RPMI8226 (cell line): Measurements from ENCODE around the gene TACC3.
A peak's percentile ranks its signal among the peaks of the same experiment; 100 is the strongest.

Experiments
- DNase-seq: peaks from one replicate; pipeline ENCODE4 v3.0.0-alpha.2; 2015

The TACC3 gene

DNA sequence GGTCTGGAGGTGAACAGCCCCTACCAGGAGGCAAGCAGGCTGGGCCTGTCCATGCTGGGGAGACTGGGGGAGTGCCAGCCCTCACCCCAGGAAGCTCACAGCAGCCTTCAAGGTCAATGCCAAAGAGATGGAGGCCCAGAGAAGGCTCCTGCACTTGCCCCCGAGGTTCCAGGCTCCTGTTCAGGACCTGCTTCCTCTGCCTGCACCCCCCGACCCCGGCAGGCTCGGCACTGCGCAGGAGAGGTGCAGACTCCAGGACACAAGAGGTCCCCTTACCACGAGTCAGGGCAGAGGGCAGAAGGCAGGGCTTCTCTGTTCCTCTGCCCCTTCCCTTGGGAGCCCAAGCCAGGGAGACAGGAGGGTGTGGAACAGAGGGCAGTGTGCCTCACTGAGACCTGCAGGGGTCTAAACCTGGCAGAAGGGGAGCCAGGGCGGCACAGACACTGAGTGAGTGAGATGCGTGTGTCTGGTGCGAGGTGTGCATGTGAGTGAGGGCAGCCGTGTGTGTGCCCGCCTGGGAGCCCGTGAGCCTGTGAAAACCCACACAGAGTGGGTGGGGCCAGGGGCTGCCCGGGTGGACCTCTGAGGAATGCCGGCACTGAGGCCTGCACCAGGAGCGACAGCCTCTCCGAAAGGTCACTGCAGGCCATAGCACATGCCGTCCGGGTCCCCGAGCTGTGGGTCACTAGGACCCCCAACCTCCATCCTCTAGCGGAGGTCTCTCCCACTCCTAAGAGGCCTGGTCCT, 41.1 kb downstream of the TACC3 start:
- no peak for DNase-seq

DNA sequence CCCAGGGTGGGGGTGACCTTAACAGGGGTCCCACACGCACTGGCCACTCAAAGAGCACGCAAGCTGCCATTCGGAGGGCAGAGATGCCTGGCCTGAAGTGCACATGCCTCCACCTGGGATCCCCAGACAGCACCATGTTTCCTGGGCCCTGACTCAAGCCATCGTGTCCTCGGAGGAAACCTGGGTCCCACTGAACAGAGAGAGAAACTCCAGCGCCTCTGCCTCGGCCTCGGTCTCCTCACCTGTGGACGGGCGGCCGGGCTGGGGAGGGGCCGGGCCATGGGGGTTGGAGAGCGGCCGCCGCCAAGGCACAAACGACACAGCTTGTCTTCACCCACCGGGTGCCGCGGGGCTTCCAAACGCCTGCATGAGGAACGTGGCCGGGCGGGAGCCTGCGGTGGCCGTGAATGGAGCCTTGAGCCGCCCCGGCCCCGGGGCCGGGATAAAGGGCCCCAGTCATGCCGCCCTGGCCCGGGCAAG, 41.8 kb downstream of the TACC3 start:
- no peak for DNase-seq

DNA sequence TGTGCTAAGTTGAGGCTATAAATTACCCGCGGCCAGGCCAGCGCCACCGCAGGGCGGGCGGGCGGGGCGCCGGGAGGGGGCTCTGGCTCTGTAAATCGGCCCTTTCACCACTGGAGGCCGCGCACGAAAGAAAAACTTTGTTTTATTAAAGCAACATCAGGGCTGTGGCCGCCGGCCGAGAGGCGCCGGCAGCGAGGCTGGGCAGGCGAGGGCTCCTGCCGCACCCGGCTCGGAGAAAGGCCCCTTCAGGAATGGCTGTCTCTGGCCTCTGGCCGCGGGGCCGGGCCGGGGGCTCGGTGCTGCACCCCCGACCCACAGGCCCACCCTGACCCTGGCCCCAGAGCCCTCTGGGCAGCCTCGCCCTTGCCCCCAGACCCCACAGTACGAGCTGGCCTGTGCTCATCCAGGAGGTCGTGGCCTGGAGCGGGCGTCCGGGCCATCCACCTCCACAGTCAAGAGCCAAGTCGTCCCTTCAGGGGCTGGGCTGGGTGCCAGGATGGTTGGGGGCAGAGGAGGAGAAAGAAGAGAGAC, 42.3 kb downstream of the TACC3 start:
- peak; percentile 68 for DNase-seq

DNA sequence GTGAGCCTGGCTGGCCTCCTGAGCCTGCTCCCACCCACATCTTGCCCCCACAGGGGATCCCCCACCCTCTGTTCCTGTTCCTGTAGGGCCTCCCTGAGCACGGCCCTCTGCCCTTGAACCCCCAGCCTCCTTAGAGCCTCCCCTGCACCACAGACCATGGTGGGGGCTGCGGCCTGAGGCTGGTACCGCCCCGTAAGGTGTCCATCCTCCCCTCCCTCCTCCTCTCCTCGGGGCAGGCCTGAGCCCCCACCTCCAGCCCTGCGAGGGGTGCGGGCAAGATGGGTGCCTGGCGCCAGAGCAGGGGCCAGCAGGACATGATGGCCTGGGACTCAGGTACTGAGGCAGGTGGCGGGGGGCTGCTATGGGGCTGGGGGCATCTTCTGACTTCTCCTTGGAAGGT, 43.3 kb downstream of the TACC3 start:
- DNase-seq = no peak

DNA sequence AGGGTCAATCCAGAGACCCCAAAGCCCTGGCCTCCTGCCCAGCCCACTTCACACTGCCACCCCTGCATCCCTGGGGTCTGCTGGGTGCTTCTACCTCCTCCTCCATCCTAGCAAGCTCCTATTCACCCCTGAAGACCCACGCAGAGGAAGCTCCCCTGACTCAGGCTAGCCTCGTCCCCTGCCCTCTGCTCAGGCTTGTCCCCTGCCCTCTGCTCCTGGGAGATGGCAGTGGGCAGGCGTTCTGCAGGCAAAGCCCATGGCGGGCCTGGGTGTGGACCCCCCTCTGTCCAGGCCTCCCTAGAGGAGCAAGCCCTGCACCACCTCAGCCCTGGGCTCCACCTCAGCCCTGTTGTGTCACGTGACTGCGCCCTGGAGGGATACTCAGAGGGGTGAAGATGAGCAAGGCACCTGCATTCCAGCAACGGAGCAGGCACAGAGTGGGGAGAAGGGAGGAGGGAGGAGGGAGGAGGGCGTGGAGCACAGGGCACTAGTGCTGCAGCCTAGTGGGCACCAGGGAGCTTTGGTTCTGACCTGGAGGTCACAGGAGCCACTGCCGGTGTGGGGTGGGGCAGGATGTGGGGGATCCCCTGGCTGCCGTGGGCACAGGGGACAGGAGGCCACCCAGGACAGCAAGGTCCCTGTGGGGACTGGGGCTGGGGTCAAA, 44.2 kb downstream of the TACC3 start:
- DNase-seq = no peak

DNA sequence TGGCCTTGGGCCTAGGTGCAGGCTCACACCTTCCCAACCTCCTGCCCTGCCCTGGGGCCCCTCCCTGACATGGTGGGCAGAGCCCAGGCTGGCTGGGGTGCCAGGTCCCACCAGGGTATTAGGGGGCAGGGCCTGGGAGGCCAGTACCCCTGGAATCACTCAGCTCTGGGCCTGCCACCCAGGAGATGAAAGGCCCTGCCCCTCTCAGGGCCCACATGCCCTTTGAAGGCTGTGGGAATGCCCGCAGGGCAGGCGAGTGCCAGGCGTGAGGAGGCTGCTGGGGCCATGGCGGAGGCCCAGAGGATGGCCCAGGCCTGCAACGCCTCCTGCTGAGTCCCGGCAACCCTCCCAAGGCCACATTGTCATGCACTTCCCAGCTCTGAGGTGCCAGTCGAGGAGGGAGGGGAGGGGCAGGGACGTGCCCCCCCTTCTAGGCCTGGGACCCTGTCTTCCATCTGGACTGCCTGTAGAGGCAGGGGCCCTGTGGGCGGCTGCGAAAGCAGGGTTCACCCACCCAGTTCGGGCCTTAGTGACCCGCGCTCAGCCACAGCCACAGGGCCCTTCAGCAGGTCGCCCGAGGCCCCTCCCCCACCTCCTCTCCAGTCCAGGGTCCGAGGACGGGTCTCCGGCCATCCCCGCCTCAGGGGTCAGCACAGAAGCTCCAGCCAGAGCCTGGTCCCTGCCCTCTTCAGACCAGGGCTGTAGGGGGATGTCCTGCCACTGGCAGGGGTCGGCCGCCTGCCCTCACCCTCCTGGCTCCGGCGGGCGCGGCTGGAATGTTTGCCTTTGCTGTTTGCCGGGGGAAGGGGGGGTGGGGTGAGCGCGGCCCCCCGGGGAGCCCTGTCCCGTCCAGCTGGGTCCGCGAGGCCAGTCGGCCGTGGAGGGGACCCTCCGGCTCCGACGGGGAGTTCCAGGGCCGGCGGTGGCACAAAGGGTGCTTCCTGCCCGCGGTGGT, 45.1 kb downstream of the TACC3 start:
- DNase-seq = peak; percentile 34

DNA sequence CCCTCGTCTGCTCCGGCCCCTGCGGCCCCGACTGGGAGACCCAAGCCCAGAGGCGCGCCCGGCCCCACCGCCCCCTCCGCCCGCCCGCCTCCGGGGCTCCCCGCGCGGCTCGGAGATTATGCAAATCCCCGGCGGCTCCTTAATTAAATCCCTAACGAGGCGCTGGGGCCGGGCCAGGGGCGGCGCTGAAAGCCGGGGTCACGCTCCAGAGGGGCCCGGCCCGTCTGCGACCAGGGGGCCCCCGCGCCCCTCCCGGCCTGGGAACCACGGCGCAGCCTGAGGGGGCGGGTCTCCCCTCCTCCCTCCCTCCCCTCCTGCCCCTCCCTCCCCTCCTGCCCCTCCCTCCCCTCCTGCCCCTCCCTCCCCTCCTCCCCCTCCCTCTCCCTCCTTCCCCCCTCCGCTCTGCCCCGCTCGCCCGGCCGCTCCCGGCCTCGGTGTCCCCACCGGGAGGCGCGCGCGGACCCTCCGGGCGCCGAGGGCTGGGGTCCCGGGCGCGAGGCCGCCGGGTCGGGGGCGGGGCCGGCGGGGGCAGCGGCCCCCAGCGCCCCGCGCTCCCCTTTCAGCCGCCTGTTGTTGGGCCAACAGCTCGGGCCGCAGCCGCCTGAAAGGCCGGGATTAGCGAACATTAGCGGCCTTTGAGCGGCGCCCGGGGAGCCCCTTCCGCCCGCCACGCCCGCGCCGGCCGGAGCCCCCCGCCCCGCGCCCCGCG, 45.9 kb downstream of the TACC3 start:
- peak; percentile 30 for DNase-seq

DNA sequence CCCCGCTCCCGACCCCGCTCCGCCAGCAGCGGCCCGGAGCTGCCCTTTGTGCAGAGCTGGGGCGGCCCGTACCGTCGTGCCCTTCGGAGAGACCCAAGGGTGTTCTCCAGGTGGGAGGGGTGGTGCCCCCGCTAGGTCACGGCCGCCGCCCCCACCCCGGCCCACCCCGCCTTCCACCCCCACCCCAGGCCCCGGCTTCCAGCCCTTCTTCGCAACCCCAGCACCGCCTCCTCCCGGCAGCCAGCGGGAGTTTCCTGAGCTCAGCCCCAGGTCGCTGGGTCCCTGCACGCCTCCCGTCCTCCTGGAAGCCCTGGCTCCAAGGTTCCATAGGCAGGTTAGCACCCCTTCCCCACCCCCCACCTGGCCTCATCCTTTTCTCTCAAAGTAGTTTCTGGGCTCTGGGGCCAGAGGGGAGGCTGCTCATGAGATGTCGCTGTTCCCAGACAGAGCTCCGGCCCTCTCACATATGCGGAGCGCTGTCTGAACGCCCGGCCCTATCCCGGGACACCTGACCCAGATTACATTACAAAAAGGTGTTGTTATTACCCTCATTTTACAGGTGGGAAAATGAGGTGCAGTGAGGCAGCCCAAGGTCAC, 46.5 kb downstream of the TACC3 start:
- peak; percentile 32 for DNase-seq

DNA sequence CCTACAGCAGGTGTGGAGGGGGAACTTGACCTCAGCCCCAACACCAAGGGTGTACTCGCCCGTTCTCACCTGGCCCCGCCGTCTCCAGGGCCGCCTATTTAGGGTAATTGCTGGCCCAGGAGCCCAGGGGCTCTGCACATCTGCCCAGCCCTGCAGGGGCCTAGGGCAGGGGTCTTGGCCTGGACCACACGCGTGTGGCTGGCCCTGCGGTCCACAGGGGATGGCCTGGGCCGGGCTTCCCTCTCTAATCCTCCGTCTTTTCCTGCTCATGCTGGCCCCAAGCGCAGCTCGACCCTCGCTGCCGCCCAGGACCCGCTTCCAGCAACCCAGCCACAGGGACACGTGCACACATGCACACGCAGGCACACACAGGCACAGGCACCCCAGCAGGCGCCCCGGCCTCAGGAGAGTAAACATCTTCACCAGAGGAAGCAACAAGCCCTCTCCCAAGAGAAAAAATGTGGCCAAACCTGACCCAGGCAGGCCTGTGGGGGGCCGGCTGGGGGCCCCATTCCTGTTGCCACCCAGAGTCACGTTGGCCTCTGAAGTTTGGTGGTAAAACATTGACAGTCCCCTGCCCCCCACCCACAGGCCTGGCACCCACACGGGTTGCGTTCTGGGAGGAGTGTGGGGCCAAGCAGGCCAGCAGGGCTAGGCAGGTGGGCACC, 47.2 kb downstream of the TACC3 start:
- no peak for DNase-seq

DNA sequence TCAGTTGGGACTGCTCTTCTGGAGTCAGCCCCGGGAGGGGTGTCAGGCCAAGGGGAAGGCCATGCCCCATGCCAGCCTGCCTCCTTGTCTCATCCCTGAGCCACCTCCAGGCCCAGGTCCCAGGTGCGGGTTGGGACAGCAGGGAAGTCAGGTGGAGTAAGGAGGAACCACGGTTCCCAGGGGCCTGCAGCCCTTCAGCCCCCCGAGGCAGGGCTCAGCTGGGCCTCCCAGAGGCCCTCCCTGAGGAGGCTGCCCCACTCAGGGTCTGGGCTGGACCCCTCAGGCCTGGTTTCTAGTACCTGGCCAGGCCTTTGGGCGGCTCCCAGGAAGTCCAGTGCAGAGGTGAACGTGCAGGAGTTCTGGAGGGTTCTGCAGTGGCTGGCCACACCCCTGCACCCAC, 48.4 kb downstream of the TACC3 start:
- no peak for DNase-seq

DNA sequence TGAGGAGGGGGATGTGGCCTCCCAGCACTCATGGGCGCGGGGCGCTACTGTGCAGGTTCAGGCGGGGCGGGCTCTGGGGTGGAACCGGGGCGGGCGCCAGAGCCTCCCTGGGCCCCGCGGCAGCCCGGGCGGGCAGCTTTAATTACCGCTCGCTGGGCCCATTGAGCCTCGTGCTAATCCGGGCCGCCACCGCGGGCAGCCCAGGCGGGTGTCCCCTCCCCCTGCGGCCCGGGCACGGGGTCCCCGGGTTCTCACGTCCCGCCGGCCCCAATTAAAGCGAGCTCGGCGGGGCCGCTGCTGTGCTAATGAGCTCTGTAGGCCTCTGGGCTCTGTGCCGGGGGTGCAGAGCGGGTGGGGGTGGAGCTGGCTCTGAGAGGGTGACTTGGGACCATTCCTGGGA, 48.9 kb downstream of the TACC3 start:
- DNase-seq = no peak

DNA sequence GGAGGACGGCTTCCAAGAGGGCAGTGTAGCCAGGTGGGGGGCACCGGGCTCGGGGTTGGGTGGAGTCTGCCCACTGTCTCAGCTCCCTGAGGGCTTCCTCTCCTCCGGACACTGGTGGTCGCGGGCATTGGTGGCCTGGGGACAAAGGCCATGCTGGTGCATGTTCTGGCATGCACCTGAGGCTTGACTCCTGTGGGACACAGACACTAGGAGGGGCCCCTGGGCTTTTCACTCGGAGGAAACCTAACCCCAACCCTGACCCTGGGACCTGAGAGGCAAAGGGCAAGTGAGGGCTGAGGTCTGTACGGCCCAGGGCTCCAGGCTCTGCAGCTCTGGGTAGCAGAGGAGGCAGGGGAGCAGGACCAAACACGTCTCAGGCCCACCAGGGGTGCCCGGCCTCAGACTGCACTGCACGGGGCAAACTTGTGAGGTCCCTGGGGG, 49.5 kb downstream of the TACC3 start:
- DNase-seq = no peak

DNA sequence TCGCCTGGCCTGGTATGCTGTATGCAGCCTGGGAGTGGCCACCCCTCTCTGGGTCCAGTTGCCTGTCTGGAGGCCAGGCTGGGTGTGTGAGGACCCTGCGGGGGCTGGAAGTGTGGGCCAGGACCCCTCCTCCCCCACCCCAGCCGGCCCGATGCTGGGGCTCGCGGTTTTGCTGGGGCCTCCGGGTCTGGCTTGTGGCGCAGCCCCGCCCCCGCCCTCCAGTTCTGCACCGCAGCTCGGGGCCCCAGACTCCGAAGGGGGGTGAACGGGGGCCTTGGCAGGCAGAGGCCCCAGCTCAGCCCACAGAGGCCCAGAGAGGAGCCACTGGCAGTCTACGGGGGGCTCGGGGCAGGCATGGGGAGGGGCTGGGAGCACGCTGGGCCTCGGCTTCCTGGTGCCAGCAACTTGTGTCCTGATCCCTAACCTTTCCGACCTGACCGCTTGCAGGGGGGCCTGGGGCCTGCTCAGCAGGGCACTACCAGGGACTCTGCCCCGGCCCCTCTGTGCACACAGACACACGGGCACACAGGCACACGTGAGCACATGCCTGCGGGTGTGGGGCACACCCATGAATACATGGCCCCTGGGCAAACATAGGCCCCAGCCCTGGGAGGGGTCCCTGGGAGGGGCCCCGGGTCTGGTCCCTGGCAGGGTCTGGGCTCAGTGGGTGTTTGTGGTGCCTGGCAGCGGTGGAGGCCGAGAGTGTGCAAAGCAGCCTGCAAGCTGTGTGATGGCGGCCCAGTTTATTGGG, 50.4 kb downstream of the TACC3 start:
- no peak for DNase-seq

DNA sequence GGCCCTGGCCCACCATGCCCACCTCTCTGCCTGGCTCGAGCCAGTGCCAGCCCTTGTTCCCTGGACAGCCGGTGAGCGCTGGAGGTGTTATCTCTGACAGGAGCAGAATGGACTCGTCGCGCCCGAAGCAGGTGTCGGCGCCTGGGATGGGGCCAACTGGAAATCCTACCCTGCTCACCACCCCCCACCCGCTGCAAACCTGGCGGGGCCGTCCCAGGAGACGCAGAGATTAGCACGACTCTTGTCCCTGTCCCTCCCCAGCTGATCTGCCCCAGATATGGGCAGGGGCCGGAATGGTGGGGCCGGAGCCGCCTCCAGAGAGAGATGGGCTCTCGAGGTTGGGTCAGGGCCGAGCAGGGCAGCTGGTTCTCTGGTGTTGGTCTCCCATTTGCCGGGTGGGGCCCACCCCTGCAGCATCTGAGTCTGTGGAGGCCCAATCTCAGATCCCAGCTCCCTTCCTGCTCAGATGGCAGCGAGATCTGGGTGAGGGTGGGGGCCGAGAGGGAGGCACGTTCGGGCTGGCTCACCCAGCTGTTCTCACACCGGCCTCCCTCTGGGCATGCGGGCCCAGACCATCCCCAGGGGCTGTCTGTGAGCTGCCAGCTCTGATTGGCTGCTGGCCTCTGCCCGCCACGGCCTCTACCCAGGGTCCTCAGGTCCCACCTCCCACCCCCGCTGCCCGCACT, 51.7 kb downstream of the TACC3 start:
- DNase-seq = no peak

DNA sequence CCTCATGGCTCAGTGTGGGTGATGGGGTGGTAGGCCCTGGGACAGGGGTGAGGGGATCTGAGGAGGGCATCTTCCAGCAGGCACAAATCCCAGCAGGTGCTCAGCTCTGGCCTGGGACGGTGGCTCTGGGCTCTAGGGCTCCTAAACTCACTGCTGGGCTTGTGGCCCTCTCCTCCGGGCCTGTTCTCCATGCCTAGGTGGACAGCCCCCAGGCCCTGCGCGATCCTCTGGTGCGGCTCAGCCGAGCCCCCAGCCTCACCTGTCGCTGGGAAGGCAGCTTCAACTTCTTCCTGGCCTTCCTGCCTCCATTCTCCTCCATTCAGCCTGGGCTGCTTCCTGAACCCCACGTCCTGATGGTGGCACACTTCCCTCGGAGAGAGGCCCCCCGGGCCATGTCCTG, 52.4 kb downstream of the TACC3 start:
- DNase-seq = no peak

DNA sequence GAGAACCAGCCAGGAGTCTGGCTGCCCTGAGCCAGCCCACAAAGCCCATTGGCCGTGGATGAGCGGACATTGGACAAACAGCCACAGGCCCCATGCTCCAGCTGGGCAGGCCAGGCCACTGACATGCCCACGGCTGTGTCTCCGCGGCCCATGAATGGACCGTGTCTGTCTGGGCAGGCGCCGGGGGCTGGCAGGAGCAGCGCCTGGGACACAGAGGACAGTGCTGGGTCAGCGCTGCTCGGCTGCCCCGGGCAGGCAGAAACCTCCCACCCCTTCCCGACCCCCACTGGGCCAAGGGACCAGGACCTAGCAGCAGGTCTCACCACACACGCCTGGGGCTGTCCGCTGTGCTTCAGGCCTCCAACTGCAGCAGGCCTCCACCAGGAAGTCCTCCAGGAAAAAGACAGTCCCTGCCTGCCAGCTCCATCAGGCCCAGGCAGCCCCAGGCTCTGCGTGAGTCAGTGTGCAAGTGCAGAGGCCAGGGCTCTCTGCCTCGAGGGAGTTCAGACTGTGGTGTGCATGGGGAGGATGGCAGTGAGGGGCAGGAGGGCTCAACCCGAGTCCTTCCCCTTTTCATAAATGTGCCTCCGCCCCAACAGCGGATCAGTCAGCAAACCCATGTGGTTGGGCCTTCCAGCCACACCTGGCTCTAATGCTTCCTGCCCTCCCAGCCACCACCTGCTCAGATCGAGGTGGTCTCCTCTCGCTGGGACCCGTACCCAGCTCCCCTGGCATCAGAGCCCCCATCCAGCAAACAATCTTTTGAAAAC, 54.6 kb downstream of the TACC3 start:
- no peak for DNase-seq

DNA sequence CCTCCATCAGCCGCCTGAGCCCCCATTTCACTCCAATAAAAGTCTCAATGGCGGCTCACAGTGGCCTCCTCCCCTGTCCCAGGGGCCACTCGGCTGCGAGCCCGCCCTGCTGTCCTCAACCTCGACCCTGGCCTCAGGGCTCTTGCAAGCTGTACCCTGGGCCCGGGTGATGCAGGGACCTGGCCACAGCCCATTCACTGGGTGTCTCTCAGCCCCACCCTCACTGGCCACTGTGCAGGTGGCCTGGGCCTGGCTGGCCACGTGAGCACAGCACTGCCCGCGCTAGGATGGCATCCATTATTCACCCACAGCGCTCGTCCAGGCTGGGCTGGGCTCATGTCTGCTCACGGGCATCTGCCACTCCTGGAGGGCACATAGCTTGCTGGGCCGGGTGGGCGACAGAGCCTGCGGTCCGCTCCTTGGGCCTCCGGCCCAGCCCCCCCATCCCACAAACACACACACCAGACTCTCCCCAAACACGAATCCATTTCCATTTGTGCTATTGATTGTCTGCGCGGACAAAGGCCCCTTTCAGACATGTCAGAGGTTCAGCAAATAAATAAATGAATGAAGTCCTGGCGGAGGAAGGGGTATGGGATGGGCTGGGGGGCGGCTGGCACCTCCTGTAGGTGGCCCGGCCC, 55.3 kb downstream of the TACC3 start:
- DNase-seq = no peak

DNA sequence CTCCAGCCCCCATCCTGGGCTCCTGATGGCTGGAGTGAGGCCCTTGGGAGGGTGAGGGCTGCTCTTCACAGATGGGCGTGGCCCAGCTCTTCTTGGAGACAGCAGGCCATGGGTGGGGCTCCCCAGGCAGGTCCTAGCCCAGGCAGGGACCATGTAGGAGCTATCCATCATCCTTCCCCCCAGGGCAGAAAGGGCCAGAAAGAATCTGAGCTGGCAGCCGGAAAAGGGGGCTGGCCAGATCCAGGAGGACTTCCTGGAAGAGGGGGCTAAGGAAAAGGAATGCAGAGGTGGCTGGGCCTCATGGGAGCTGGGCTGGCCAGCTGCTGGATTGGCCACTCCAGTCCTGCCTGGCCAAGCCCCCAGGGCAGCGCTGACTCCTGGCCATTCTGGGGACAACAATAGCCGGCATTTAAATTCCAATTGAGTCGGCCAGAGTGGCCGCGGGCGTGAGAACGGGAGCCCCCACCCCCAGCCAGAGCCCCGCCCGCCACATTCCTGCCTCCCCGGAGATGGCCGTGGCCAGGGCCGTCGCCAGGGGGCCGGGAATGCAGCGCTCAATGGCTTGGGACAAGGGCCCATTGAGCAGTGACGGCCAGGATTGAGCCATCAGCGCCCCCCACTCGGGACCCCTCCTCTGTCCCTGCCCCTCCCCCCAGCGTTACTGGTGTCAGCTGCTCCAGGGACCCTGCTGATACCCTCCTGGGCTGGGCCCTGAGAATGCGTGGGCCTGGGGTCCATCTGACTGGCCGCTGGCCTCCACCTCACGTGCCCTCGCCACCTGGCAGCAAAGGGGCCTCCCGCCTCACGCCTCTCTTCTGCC, 56.7 kb downstream of the TACC3 start:
- no peak for DNase-seq
